ENCODE data around the gene MRPL14. TPM values are rescaled to one million over a fixed set of nuclear protein-coding genes. Genes with fewer than 3 reads are reported as not detected.

The MRPL14 gene
- total and polyA plus RNA-seq, 2 of the 4 experiments (the other 2 are of a cell fraction), result 43.7 to 87.9 TPM

GRCh38 chr6:44101832-44102231 lies 25.4 kb downstream of the MRPL14 start:
- intact Hi-C loops (cut with micrococcal nuclease), result no loop called here
- CTCF ChIA-PET, result no interaction called here

More at GRCh38 chr6:44101832-44102231, 25.4 kb downstream of the MRPL14 start:
- H2BK5ac ChIP-seq (ENCODE audit: low read depth, low read length, poor library complexity, severe bottlenecking), result no peak overlapping the region
- H2AK9ac ChIP-seq (replicated peaks; ENCODE audit: low read depth, low read length, poor library complexity), result no peak overlapping the region
- no peak overlapping the region for H4K91ac ChIP-seq (ENCODE audit: insufficient read depth, low read depth, low read length)
- H3K56ac ChIP-seq (ENCODE audit: extremely low read depth, insufficient read depth, low read length), result no peak overlapping the region
- dilution Hi-C loops (cut with HindIII; ENCODE audit: low sequenced_read_pairs, unreplicated experiment), result no loop called here
- DNase-seq (no peak), ATAC-seq (ENCODE audit: low read depth) (no peak)
- H3K36me3 ChIP-seq (ENCODE audit: control insufficient read depth, insufficient read depth, low read length), result peaks cover 23% of the 10 kb centered on the region
- peaks cover 18% of the 10 kb centered on the region; the same call in 1 of the 2 replicates for H3K9me1 ChIP-seq (ENCODE audit: insufficient read depth, low read length)
- peaks cover 33% of the 10 kb centered on the region for H4K20me1 ChIP-seq (ENCODE audit: insufficient read depth, low read length)
- no peak overlapping the region for H2BK120ac ChIP-seq (ENCODE audit: low read depth, low read length)
- no peak overlapping the region for H3K4me3 ChIP-seq (ENCODE audit: insufficient read depth, low read depth, low read length)
- H3K79me1 ChIP-seq (ENCODE audit: low read depth in 1 of 2, low read length in 2 of 2), result peaks cover 15 to 37% of the 10 kb centered on the region in 2 experiments
- in situ Hi-C loops (cut with MboI; ENCODE audit: low sequenced_read_pairs), result loop anchor here (5.0 kb wide), 1 partner anchor 40 kb away; no protein-coding TSS in a partner anchor
- BruUV-seq (replicated peaks), result no TSS peak
- H3K18ac ChIP-seq (ENCODE audit: low read depth, low read length), result no peak overlapping the region
- no peak for TF ChIP-seq CEBPB (IDR thresholded peaks at IDR 0.05; ENCODE audit: low read depth, low read length)
- TF ChIP-seq CHD1 (IDR thresholded peaks at IDR 0.05; ENCODE audit: low read depth, low read length), result no peak
- no peak for TF ChIP-seq MAFK (IDR thresholded peaks at IDR 0.05; ENCODE audit: low read depth, low read length)
- TF ChIP-seq FOS (IDR thresholded peaks at IDR 0.05; ENCODE audit: low read depth, low read length), result no peak
- no peak for TF ChIP-seq ELK1 (IDR thresholded peaks at IDR 0.05; ENCODE audit: borderline replicate concordance, low read depth, low read length)
- no peak for TF ChIP-seq POLR2A (IDR thresholded peaks at IDR 0.05; ENCODE audit: low read depth, low read length)
- no peak for TF ChIP-seq MXI1 (IDR thresholded peaks at IDR 0.05; ENCODE audit: borderline replicate concordance, low read depth, low read length)
- no peak for TF ChIP-seq USF2 (IDR thresholded peaks at IDR 0.05; ENCODE audit: low read depth, low read length)
- no peak for TF ChIP-seq BHLHE40 (IDR thresholded peaks at IDR 0.05; ENCODE audit: low read depth, low read length)
- TF ChIP-seq, protein P1, sequence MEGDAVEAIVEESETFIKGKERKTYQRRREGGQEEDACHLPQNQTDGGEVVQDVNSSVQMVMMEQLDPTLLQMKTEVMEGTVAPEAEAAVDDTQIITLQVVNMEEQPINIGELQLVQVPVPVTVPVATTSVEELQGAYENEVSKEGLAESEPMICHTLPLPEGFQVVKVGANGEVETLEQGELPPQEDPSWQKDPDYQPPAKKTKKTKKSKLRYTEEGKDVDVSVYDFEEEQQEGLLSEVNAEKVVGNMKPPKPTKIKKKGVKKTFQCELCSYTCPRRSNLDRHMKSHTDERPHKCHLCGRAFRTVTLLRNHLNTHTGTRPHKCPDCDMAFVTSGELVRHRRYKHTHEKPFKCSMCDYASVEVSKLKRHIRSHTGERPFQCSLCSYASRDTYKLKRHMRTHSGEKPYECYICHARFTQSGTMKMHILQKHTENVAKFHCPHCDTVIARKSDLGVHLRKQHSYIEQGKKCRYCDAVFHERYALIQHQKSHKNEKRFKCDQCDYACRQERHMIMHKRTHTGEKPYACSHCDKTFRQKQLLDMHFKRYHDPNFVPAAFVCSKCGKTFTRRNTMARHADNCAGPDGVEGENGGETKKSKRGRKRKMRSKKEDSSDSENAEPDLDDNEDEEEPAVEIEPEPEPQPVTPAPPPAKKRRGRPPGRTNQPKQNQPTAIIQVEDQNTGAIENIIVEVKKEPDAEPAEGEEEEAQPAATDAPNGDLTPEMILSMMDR (conservative IDR thresholded peaks at IDR 0.05; ENCODE audit: low read depth, low read length), result no peak
- no peak for TF ChIP-seq SMC3 (IDR thresholded peaks at IDR 0.05; ENCODE audit: low read depth, low read length)
- TF ChIP-seq NFE2L2 (IDR thresholded peaks at IDR 0.05; ENCODE audit: low read depth, low read length), result no peak
- TF ChIP-seq RFX5 (IDR thresholded peaks at IDR 0.05; ENCODE audit: low read depth, low read length), result no peak
- TF ChIP-seq RAD21 (IDR thresholded peaks at IDR 0.05; ENCODE audit: low read length), result no peak
- no peak for TF ChIP-seq RCOR1 (IDR thresholded peaks at IDR 0.05; ENCODE audit: insufficient replicate concordance, low read length)
- H3K4me1 ChIP-seq (ENCODE audit: control insufficient read depth, insufficient read depth, low read length), result peaks cover 10% of the 10 kb centered on the region
- no peak overlapping the region for H3K9ac ChIP-seq (ENCODE audit: low read depth, low read length)
- no peak overlapping the region for H3K23ac ChIP-seq (ENCODE audit: low read depth, low read length)
- H4K8ac ChIP-seq (ENCODE audit: low read depth in 2 of 2, low read length in 2 of 2), result no peak overlapping the region
- no peak overlapping the region for H2AK5ac ChIP-seq (ENCODE audit: low read depth, low read length)
- no peak overlapping the region for H3K4me2 ChIP-seq (ENCODE audit: low read depth, low read length)
- POLR2A ChIA-PET (ENCODE audit: unreplicated experiment), result no interaction called here
- no peak overlapping the region for H3K4ac ChIP-seq (ENCODE audit: low read depth, low read length)
- H3K14ac ChIP-seq (replicated peaks; ENCODE audit: low read depth, low read length), result no peak overlapping the region
- no peak overlapping the region for H3K27ac ChIP-seq (ENCODE audit: insufficient read depth, low read length)
- no peak overlapping the region for H2AFZ ChIP-seq (replicated peaks; ENCODE audit: low read length, poor library complexity)
- no peak overlapping the region for H2BK20ac ChIP-seq (ENCODE audit: low read depth, low read length)
- H2BK15ac ChIP-seq (ENCODE audit: low read depth, low read length), result no peak overlapping the region
- no peak overlapping the region for H4K5ac ChIP-seq (ENCODE audit: low read depth, low read length)
- H3K9me3 ChIP-seq (ENCODE audit: control insufficient read depth, insufficient read depth, low read length), result no peaks in the 10 kb centered on the region
- H3K27me3 ChIP-seq (ENCODE audit: control insufficient read depth, insufficient read depth, low read length), result no peaks in the 10 kb centered on the region
- 91% methylated on average over 4 of the region's 4 CpGs; no CpG with 5 or more reads in 1 of the 2 experiments for WGBS, 2 experiments (ENCODE audit: extremely low coverage in 2 of 2, insufficient read length in 1 of 2)

Data from IMR-90 (cell line).